Endothelial cell of umbilical vein (primary cell): ENCODE measurements around the gene VIT.

Experiments
- CTCF ChIP-seq, 2 donors: IDR thresholded peaks; 1 replicate in 1 of 2; 2 replicates in 1 of 2; pipeline ENCODE4 v1.5.1; 2011; ENCODE audit warnings: low read length in 2 of 2, mild to moderate bottlenecking in 2 of 2, moderate library complexity in 2 of 2, control low read depth in 1 of 2, inconsistent platforms in 1 of 2, low read depth in 1 of 2; ENCODE audit not compliant: insufficient read depth in 1 of 2; ENCODE audit errors: extremely low read depth in 1 of 2
- EZH2 ChIP-seq: IDR thresholded peaks from 2 replicates; pipeline ENCODE4 v1.6.1; 2012; ENCODE audit warnings: borderline replicate concordance, low read depth, mild to moderate bottlenecking, moderate library complexity, low read length, inconsistent platforms; ENCODE audit not compliant: severe bottlenecking
- FOS ChIP-seq: IDR thresholded peaks from 2 replicates; pipeline ENCODE4 v1.6.1; 2011; ENCODE audit warnings: mild to moderate bottlenecking, low read length, moderate library complexity, borderline replicate concordance; ENCODE audit not compliant: insufficient read depth
- JUN ChIP-seq: IDR thresholded peaks from 2 replicates; pipeline ENCODE4 v1.6.1; 2011; ENCODE audit warnings: borderline replicate concordance, low read depth; ENCODE audit not compliant: insufficient read length, insufficient read depth
- MAX ChIP-seq: IDR thresholded peaks from 2 replicates; pipeline ENCODE4 v1.6.1; 2011; ENCODE audit not compliant: insufficient read depth, insufficient read length
- MYC ChIP-seq: IDR thresholded peaks from one replicate; pipeline ENCODE4 v1.6.1; 2011; ENCODE audit warnings: mild to moderate bottlenecking, low read depth, low read length
- POLR2A ChIP-seq: IDR thresholded peaks from 2 replicates; pipeline ENCODE4 v1.6.1; 2012; ENCODE audit warnings: low read depth, mild to moderate bottlenecking, control low read depth, low read length
- POLR2AphosphoS5 ChIP-seq: IDR thresholded peaks from 2 replicates; pipeline ENCODE4 v1.6.1; 2012; ENCODE audit warnings: low read depth, mild to moderate bottlenecking, control low read depth, low read length, moderate library complexity; ENCODE audit not compliant: insufficient read depth

GRCh38 chr2:36861896-36862295, 165.4 kb downstream of the VIT start:
- TF ChIP-seq POLR2A (no peak), CTCF (IDR thresholded peaks at IDR 0.05; ENCODE audit: extremely low read depth in 1 of 2, insufficient read depth in 1 of 2, low read depth in 1 of 2, low read length in 2 of 2) (no peak), JUN (no peak), EZH2 (no peak), POLR2AphosphoS5 (no peak), MAX (no peak), MYC (no peak), FOS (no peak)
